GM12878 (cell line): ENCODE measurements around the gene TMEM59. TPM values are rescaled to one million over a fixed set of nuclear protein-coding genes. Genes with fewer than 3 reads are reported as not detected.

Source experiments
- ATAC-seq: fragments of 200-7000 bp; cut with Tn5 transposase; 3 replicates; pipeline ENCODE4 v1.9.1; 2020; ENCODE audit warnings: mild to moderate bottlenecking, moderate library complexity
- BruUV-seq: library from RNA; stranded (reverse); fragments of 400-500 nt; replicated peaks from 2 replicates; lab custom pipeline; 2021; lab: Mats Ljungman, UMichigan
- CTCF ChIA-PET: fragments of 300-600 bp; sonication (Branson Sonifier 250); formaldehyde crosslinking; extraction: SDS; loops from one replicate; lab custom pipeline; 2021; ENCODE audit warnings: inconsistent platforms; lab: Yijun Ruan, JAX
- POLR2A ChIA-PET: fragments of 350-600 bp; formaldehyde crosslinking; extraction: SDS; loops from one replicate; lab custom pipeline; 2021; ENCODE audit warnings: inconsistent platforms; lab: Charles Lee
- RAD21 ChIA-PET: fragments of 300-600 bp; sonication (Branson Sonifier 250); formaldehyde crosslinking; loops from one replicate; lab custom pipeline; 2023; ENCODE audit warnings: antibody characterized with exemption; ENCODE audit not compliant: unreplicated experiment; lab: Charles Lee
- SMC1A ChIA-PET: fragments of 300-600 bp; sonication (Branson Sonifier 250); formaldehyde crosslinking; loops from one replicate; lab custom pipeline; 2023; ENCODE audit not compliant: unreplicated experiment, uncharacterized antibody; lab: Charles Lee
- DNase-seq: peaks from one replicate; pipeline ENCODE4 v3.0.0-alpha.2; 2011; ENCODE audit warnings: low read depth, low spot score
- FAIRE-seq: peaks from 3 replicates; lab custom pipeline; 2011; peaks lifted over from hg19 to GRCh38; lab: Jason Lieb, UNC
- H2AFZ ChIP-seq: 2 replicates; pipeline ENCODE4 v1.6.0; 2011; ENCODE audit warnings: low read depth, low read length, control low read depth; ENCODE audit not compliant: control insufficient read depth
- H3K27ac ChIP-seq: 2 replicates; pipeline ENCODE4 v1.5.1; 2011; ENCODE audit warnings: control low read depth; ENCODE audit not compliant: control insufficient read depth, insufficient read depth
- H3K27me3 ChIP-seq, 2 experiments: replicated peaks in 1 of 2; 2 replicates each; pipeline versions ENCODE4 v1.6.0 to v1.6.1; 2011; ENCODE audit warnings: low read length in 1 of 2; ENCODE audit not compliant: control insufficient read depth in 2 of 2, insufficient read depth in 2 of 2
- H3K36me3 ChIP-seq, 2 experiments: 2 replicates each; pipeline ENCODE4 v1.5.1; 2011; ENCODE audit warnings: low read length in 1 of 2; ENCODE audit not compliant: control insufficient read depth in 2 of 2, insufficient read depth in 2 of 2
- H3K4me1 ChIP-seq: 2 replicates; pipeline ENCODE4 v1.6.1; 2011; ENCODE audit warnings: mild to moderate bottlenecking, low read length, moderate library complexity, mixed read lengths; ENCODE audit not compliant: control insufficient read depth, insufficient read depth
- H3K4me2 ChIP-seq: 2 replicates; pipeline ENCODE4 v1.6.0; 2011; ENCODE audit warnings: control low read depth; ENCODE audit not compliant: control insufficient read depth, insufficient read depth
- H3K4me3 ChIP-seq: fragments of 200-600 bp; sonication (generic); 2 replicates; pipeline ENCODE4 v1.5.1; 2016
- H3K79me2 ChIP-seq: 2 replicates; pipeline ENCODE4 v1.6.0; 2011; ENCODE audit warnings: low read length; ENCODE audit not compliant: control insufficient read depth, insufficient read depth
- H3K9ac ChIP-seq: 2 replicates; pipeline ENCODE4 v1.8.0; 2011; ENCODE audit warnings: low read length, control low read depth, mixed read lengths; ENCODE audit not compliant: control insufficient read depth, insufficient read depth
- H3K9me3 ChIP-seq: replicated peaks from 3 replicates; pipeline ENCODE4 v1.5.1; 2011; ENCODE audit warnings: mild to moderate bottlenecking, low read length; ENCODE audit not compliant: control insufficient read depth, insufficient read depth
- H4K20me1 ChIP-seq: 2 replicates; pipeline ENCODE4 v1.6.0; 2011; ENCODE audit not compliant: control insufficient read depth, insufficient read depth
- BCL11A ChIP-seq: IDR thresholded peaks from 2 replicates; pipeline ENCODE4 v1.6.1; 2011; ENCODE audit warnings: low read depth, low read length
- CBX5 ChIP-seq: sonication (generic); IDR thresholded peaks from 2 replicates; pipeline ENCODE4 v1.6.1; 2016; ENCODE audit warnings: low read depth, moderate library complexity, mild to moderate bottlenecking, inconsistent platforms
- CEBPB ChIP-seq, 2 experiments: fragments of 150-350 bp in 1 of 2; IDR thresholded peaks; 2 replicates each; pipeline ENCODE4 v1.6.1; 2012 to 2014; ENCODE audit warnings: low read depth in 2 of 2, low read length in 2 of 2, borderline replicate concordance in 1 of 2, inconsistent platforms in 1 of 2
- EGR1 ChIP-seq, 2 experiments: IDR thresholded peaks; 1 replicate in 1 of 2; 2 replicates in 1 of 2; pipeline ENCODE4 v1.6.1; 2011 to 2012; ENCODE audit warnings: low read depth in 2 of 2, low read length in 2 of 2, borderline replicate concordance in 1 of 2, mild to moderate bottlenecking in 1 of 2, moderate library complexity in 1 of 2
- JUND ChIP-seq: IDR thresholded peaks from 2 replicates; pipeline ENCODE4 v1.6.1; 2012; ENCODE audit warnings: low read depth, mild to moderate bottlenecking, low read length, improper control_type of control experiment, moderate library complexity
- MTA2 ChIP-seq: fragments of 450-650 bp; IDR thresholded peaks from 2 replicates; pipeline ENCODE4 v1.6.1; 2016; ENCODE audit warnings: low read depth, mild to moderate bottlenecking, moderate library complexity
- NRF1 ChIP-seq: conservative IDR thresholded peaks from 2 replicates; pipeline ENCODE4 v1.6.1; 2011; ENCODE audit warnings: mild to moderate bottlenecking, low read depth, low read length, improper control_type of control experiment
- RAD51 ChIP-seq: fragments of 450-650 bp; IDR thresholded peaks from 2 replicates; pipeline ENCODE4 v1.6.1; 2016; ENCODE audit warnings: moderate library complexity, mild to moderate bottlenecking, inconsistent platforms
- SMAD5 ChIP-seq: IDR thresholded peaks from 2 replicates; pipeline ENCODE4 v1.6.1; 2016; ENCODE audit warnings: antibody characterized with exemption, low read depth
- SP1 ChIP-seq: IDR thresholded peaks from one replicate; pipeline ENCODE4 v1.6.1; 2011; ENCODE audit warnings: low read depth, low read length
- SUPT20H ChIP-seq: IDR thresholded peaks from 2 replicates; pipeline ENCODE4 v1.6.1; 2011; ENCODE audit warnings: low read depth, mild to moderate bottlenecking, low read length, moderate library complexity, borderline replicate concordance; ENCODE audit not compliant: control insufficient read depth
- TBL1XR1 ChIP-seq: IDR thresholded peaks from 2 replicates; pipeline ENCODE4 v1.6.1; 2012; ENCODE audit warnings: low read depth, low read length, improper control_type of control experiment
- WGBS: methylation state at CpG from one replicate; pipeline ENCODE4 v1.1.6; 2016; ENCODE audit warnings: low lambda C conversion rate; ENCODE audit not compliant: insufficient replicate concordance, insufficient coverage; ENCODE audit errors: missing lambda C conversion rate; 5-methylcytosine and 5-hydroxymethylcytosine counted together
- in situ Hi-C: fragments of 300-500 bp; cut with MboI; formaldehyde crosslinking; loops from 9 replicates; pipeline ENCODE4 v1.14.3; 2018; ENCODE audit warnings: mixed read lengths
- intact Hi-C: fragments of 100-400 bp; cut with micrococcal nuclease; formaldehyde crosslinking; loops from one replicate; pipeline ENCODE4 v1.14.2; 2022; ENCODE audit not compliant: unreplicated experiment
- polyA plus RNA-seq, 11 experiments: library from polyadenylated mRNA; depleted of rRNA in 4 of 11; unstranded in 6 of 11; stranded (reverse) in 5 of 11; fragments of >200 nt; fragmentation: Nextera tagmentation in 4 of 11; fragmentation: Illumina TruSeq in 1 of 11; extraction: Ambion mirVana in 4 of 11; extraction: Trizol in 1 of 11; gene quantifications; 1 replicate in 1 of 11; 2 replicates in 10 of 11; pipeline versions ENCODE4 v1.2.1 to v1.2.3, GENCODE V29; 2011 to 2016; ENCODE audit warnings: inconsistent platforms in 2 of 11, missing spikeins in 2 of 11, low read depth in 1 of 11
- total RNA-seq, 4 experiments: library from RNA; depleted of rRNA in 3 of 4; stranded (reverse); fragments of >200 nt in 3 of 4; fragmentation: Illumina TruSeq in 1 of 4; extraction: Trizol in 1 of 4; gene quantifications; 2 replicates each; pipeline versions ENCODE4 v1.2.1 to v1.2.3, GENCODE V29; 2013 to 2021
- TF ChIP-seq, protein P1 (sequence below): IDR thresholded peaks from 2 replicates; pipeline ENCODE4 v1.6.1; 2012; ENCODE audit warnings: low read depth, low read length, improper control_type of control experiment
- TF ChIP-seq, protein P2 (sequence below): fragments of 450-650 bp; IDR thresholded peaks from 2 replicates; pipeline ENCODE4 v1.6.1; 2018; ENCODE audit warnings: mild to moderate bottlenecking, low read depth, moderate library complexity; ENCODE audit not compliant: partially characterized antibody
- TF ChIP-seq, protein P3 (sequence below): fragments of 450-650 bp; conservative IDR thresholded peaks from 2 replicates; pipeline ENCODE4 v1.6.1; 2017; ENCODE audit warnings: mild to moderate bottlenecking, moderate library complexity

Gene TMEM59
- total and polyA plus RNA-seq, 10 of the 15 experiments (the other 5 are each of a cell fraction or from before 2014, with no cell fraction given) = 69.9 to 273 (median 111) TPM

DNA sequence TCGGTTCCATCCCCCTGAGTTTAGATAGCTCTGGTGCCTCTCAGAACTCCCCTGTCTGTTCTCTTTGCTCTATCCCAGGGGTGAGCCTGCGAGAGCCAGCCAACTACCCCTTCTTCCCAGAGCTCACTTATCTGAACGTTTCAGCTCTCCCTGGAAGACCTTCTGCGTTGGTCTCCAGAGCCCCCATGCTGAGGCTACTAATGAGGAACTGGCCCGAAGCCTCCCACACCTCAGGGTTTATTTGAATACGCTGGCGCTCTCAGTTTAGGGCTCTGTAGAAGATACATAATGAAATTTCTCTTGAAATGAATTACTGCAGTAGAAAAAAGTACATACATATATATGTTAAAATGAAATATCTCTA lies 43.9 kb upstream of the TMEM59 start:
- no peak overlapping the region for H3K4me3 ChIP-seq
- peaks cover 3 to 6% of the 10 kb centered on the region in 2 experiments; a peak in 3 of 4 replicates for H3K36me3 ChIP-seq
- H2AFZ ChIP-seq = no peak overlapping the region
- ATAC-seq (no peak), FAIRE-seq (no peak), DNase-seq (no peak)
- CTCF ChIA-PET = interaction anchor here (1.4 kb wide), 1 partner anchor 7 kb away, joined by 4 read pairs; no protein-coding TSS in a partner anchor
- no peak for TF ChIP-seq BCL11A
- no peak for TF ChIP-seq CBX5
- TF ChIP-seq SMAD5 = no peak
- TF ChIP-seq, protein P1, sequence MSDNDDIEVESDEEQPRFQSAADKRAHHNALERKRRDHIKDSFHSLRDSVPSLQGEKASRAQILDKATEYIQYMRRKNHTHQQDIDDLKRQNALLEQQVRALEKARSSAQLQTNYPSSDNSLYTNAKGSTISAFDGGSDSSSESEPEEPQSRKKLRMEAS = no peak
- TF ChIP-seq NRF1 = no peak
- no peak for TF ChIP-seq MTA2
- TF ChIP-seq JUND = no peak
- TF ChIP-seq SUPT20H = no peak
- TF ChIP-seq, protein P2, sequence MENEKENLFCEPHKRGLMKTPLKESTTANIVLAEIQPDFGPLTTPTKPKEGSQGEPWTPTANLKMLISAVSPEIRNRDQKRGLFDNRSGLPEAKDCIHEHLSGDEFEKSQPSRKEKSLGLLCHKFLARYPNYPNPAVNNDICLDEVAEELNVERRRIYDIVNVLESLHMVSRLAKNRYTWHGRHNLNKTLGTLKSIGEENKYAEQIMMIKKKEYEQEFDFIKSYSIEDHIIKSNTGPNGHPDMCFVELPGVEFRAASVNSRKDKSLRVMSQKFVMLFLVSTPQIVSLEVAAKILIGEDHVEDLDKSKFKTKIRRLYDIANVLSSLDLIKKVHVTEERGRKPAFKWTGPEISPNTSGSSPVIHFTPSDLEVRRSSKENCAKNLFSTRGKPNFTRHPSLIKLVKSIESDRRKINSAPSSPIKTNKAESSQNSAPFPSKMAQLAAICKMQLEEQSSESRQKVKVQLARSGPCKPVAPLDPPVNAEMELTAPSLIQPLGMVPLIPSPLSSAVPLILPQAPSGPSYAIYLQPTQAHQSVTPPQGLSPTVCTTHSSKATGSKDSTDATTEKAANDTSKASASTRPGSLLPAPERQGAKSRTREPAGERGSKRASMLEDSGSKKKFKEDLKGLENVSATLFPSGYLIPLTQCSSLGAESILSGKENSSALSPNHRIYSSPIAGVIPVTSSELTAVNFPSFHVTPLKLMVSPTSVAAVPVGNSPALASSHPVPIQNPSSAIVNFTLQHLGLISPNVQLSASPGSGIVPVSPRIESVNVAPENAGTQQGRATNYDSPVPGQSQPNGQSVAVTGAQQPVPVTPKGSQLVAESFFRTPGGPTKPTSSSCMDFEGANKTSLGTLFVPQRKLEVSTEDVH = no peak
- no peak for TF ChIP-seq RAD51
- no peak for TF ChIP-seq SP1
- TF ChIP-seq CEBPB (IDR thresholded peaks at IDR 0.05; ENCODE audit: borderline replicate concordance in 1 of 2, low read depth in 2 of 2, low read length in 2 of 2) = no peak
- no peak for TF ChIP-seq EGR1 (IDR thresholded peaks at IDR 0.05; ENCODE audit: borderline replicate concordance in 1 of 2, low read depth in 2 of 2, low read length in 2 of 2)
- TF ChIP-seq, protein P3, sequence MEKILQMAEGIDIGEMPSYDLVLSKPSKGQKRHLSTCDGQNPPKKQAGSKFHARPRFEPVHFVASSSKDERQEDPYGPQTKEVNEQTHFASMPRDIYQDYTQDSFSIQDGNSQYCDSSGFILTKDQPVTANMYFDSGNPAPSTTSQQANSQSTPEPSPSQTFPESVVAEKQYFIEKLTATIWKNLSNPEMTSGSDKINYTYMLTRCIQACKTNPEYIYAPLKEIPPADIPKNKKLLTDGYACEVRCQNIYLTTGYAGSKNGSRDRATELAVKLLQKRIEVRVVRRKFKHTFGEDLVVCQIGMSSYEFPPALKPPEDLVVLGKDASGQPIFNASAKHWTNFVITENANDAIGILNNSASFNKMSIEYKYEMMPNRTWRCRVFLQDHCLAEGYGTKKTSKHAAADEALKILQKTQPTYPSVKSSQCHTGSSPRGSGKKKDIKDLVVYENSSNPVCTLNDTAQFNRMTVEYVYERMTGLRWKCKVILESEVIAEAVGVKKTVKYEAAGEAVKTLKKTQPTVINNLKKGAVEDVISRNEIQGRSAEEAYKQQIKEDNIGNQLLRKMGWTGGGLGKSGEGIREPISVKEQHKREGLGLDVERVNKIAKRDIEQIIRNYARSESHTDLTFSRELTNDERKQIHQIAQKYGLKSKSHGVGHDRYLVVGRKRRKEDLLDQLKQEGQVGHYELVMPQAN = no peak
- no peak for TF ChIP-seq TBL1XR1
- no peak overlapping the region for H3K27ac ChIP-seq
- H3K9ac ChIP-seq = no peak overlapping the region
- POLR2A ChIA-PET = no interaction called here
- no peaks in the 10 kb centered on the region for H3K9me3 ChIP-seq
- RAD21 ChIA-PET = no interaction called here
- no peak overlapping the region for H3K4me2 ChIP-seq
- no peaks in the 10 kb centered on the region for H3K79me2 ChIP-seq
- no TSS peak for BruUV-seq
- SMC1A ChIA-PET = no interaction called here
- H3K4me1 ChIP-seq = no peaks in the 10 kb centered on the region
- in situ Hi-C loops = no loop called here
- WGBS = 91% methylated on average over 7 of the region's 7 CpGs
- intact Hi-C loops = no loop called here
- no peaks in the 10 kb centered on the region for H3K27me3 ChIP-seq
- no peaks in the 10 kb centered on the region for H4K20me1 ChIP-seq
